PC-9 (cell line): ENCODE results near the gene EPHX1. TPM values are rescaled to one million over a fixed set of nuclear protein-coding genes. Genes with fewer than 3 reads are reported as not detected.
A peak's percentile ranks its signal among the peaks of the same experiment; 100 is the strongest.

Source experiments
- BruUV-seq: library from RNA; stranded (reverse); fragments of 400-500 nt; replicated peaks from 2 replicates; lab custom pipeline; 2021; lab: Mats Ljungman, UMichigan
- CTCF ChIA-PET: fragments of 300-600 bp; sonication (Branson Sonifier 250); formaldehyde crosslinking; loops from one replicate; lab custom pipeline; 2022; ENCODE audit warnings: antibody characterized with exemption; lab: Charles Lee
- POLR2A ChIA-PET: fragments of 300-600 bp; sonication (Branson Sonifier 250); formaldehyde crosslinking; loops from one replicate; lab custom pipeline; 2022; ENCODE audit warnings: antibody characterized with exemption; ENCODE audit not compliant: unreplicated experiment; lab: Charles Lee
- DNase-seq, 2 experiments: peaks; one replicate each; pipeline versions ENCODE4 v3.0.0 to v3.0.0-alpha.2; 2015 to 2022; ENCODE audit warnings: mixed read lengths in 1 of 2
- H2AFZ ChIP-seq: fragments of 200-600 bp; sonication (generic); 2 replicates; pipeline ENCODE4 v1.8.1; 2017; ENCODE audit warnings: antibody characterized with exemption
- H3F3A ChIP-seq: fragments of 200-600 bp; sonication (generic); 2 replicates; pipeline ENCODE4 v1.8.1; 2017; ENCODE audit warnings: antibody characterized with exemption, mild to moderate bottlenecking, low read depth; ENCODE audit not compliant: insufficient read depth
- H3K27ac ChIP-seq: fragments of 200-600 bp; sonication (generic); 2 replicates; pipeline ENCODE4 v1.6.1; 2016; ENCODE audit warnings: mixed run types
- H3K27me3 ChIP-seq: fragments of 200-600 bp; sonication (generic); 2 replicates; pipeline ENCODE4 v1.6.1; 2016; ENCODE audit warnings: low read depth, mixed run types; ENCODE audit not compliant: insufficient read depth
- H3K36me3 ChIP-seq: fragments of 200-600 bp; sonication (generic); 2 replicates; pipeline ENCODE4 v1.6.1; 2016; ENCODE audit warnings: low read depth, mixed run types
- H3K4me1 ChIP-seq: fragments of 200-600 bp; sonication (generic); replicated peaks from 2 replicates; pipeline ENCODE4 v1.6.1; 2016; ENCODE audit warnings: mixed run types; ENCODE audit not compliant: insufficient read depth
- H3K4me2 ChIP-seq: fragments of 200-600 bp; sonication (generic); 2 replicates; pipeline ENCODE4 v1.6.1; 2017; ENCODE audit warnings: mixed run types
- H3K4me3 ChIP-seq: fragments of 200-600 bp; sonication (generic); 2 replicates; pipeline ENCODE4 v1.6.1; 2016; ENCODE audit warnings: mixed run types
- H3K79me2 ChIP-seq: fragments of 200-600 bp; sonication (generic); 2 replicates; pipeline ENCODE4 v1.6.1; 2017; ENCODE audit warnings: low read depth, mixed run types
- H3K9me2 ChIP-seq: fragments of 200-600 bp; sonication (generic); 2 replicates; pipeline ENCODE4 v1.8.1; 2017; ENCODE audit warnings: mild to moderate bottlenecking; ENCODE audit not compliant: insufficient read depth
- H3K9me3 ChIP-seq: fragments of 200-600 bp; sonication (generic); 2 replicates; pipeline ENCODE4 v1.8.1; 2016; ENCODE audit warnings: low read depth; ENCODE audit not compliant: insufficient read depth
- H4K20me1 ChIP-seq: fragments of 200-600 bp; sonication (generic); 2 replicates; pipeline ENCODE4 v1.8.1; 2017; ENCODE audit not compliant: insufficient read depth
- EZH2 ChIP-seq: fragments of 200-600 bp; sonication (generic); IDR thresholded peaks from 2 replicates; pipeline ENCODE4 v1.8.0; 2017; ENCODE audit warnings: antibody characterized with exemption, low read depth
- intact Hi-C: fragments of 100-400 bp; cut with micrococcal nuclease; formaldehyde crosslinking; loops from one replicate; pipeline ENCODE4 v1.10.0; 2022; ENCODE audit not compliant: unreplicated experiment
- total RNA-seq: library from RNA; stranded (reverse); gene quantifications from 2 replicates; pipeline ENCODE4 v1.2.3, GENCODE V29; 2021
- TF ChIP-seq, protein P1 (sequence below): fragments of 200-600 bp; sonication (generic); conservative IDR thresholded peaks from 2 replicates; pipeline ENCODE4 v1.6.1; 2017; ENCODE audit warnings: mixed run types, antibody characterized with exemption, mild to moderate bottlenecking, moderate library complexity

The EPHX1 gene
- total RNA-seq, 1 experiment from 2014 or later: 313 TPM

DNA sequence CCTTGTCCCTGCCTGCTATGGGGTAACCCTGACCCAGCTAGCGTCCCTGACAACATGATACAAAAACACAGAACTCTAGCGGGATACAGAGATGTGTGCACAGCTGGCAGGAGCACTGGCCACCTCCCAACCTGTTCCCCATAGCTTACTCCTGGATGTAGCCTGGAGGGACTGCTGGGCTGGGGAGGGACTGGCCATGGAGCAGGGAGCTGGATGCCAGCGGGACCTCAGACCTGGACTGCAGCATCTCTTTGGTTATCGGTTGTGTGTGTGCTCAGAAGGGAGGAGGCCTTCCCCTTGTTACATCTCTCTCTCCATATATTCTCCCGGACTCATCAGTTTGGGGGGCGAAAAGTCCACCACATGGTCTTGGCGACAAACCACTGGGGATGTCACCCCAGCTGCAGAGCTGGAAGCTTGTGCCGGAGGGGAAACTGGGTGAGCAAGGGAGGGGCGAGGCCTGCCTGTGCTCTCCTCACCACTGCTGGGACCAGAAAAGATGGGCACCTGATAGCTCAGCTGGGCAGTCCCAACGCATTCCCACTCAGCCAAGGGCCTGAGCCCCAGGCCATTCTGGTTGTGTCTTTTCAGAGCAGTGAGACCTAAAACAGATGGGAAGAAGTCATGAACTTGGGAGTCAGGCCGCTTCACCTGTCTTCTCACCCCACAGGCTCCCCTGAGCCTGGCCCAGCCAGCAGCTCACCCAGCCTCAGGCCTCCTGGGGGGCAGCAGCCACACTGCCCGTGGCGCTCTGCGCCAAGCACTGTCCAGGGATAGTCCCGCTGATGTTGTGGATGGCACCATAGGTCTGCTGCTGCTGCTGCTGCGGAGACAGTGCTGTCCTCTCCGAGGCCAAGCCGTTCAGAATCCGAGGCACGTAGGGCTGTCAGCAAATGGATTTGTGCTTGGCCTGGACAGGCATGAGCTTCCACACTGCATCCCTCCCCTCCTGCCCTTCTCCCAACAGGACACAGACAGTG lies 36.7 kb downstream of the EPHX1 start:
- BruUV-seq: no TSS peak
- POLR2A ChIA-PET: no interaction called here

DNA sequence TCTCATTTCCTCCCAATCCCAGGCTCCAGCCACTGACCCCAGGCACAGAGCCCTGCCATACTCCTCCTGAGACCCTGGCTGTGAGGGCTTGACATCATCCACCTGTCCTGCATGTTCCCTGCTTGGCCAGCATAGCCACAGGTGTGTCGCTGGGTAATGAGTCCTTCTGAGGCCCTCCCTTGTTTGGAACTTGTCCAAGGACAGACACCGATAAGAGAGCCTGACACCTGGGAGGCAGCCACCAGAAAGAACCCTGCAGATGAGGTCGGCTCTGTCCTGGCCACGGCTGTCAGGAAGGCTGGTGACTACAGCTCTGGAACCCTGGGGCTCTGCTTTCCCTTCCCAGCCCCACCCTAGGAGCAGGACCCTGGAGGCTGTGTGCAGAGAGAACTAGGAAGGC lies 37.7 kb downstream of the EPHX1 start:
- no peak overlapping the region for H3K27ac ChIP-seq
- no peak overlapping the region for H2AFZ ChIP-seq
- peak in 1 of 2 experiments; percentile 34 for DNase-seq
- H4K20me1 ChIP-seq: peaks cover 10% of the 10 kb centered on the region; the same call in 1 of the 2 replicates
- H3K4me3 ChIP-seq: no peak overlapping the region
- no peaks in the 10 kb centered on the region for H3K9me3 ChIP-seq
- H3F3A ChIP-seq: peaks cover 60% of the 10 kb centered on the region
- intact Hi-C loops: loop anchor here (10.0 kb wide), 1 partner anchor 127 kb away; no protein-coding TSS in a partner anchor
- no peak for TF ChIP-seq EZH2
- TF ChIP-seq, protein P1, sequence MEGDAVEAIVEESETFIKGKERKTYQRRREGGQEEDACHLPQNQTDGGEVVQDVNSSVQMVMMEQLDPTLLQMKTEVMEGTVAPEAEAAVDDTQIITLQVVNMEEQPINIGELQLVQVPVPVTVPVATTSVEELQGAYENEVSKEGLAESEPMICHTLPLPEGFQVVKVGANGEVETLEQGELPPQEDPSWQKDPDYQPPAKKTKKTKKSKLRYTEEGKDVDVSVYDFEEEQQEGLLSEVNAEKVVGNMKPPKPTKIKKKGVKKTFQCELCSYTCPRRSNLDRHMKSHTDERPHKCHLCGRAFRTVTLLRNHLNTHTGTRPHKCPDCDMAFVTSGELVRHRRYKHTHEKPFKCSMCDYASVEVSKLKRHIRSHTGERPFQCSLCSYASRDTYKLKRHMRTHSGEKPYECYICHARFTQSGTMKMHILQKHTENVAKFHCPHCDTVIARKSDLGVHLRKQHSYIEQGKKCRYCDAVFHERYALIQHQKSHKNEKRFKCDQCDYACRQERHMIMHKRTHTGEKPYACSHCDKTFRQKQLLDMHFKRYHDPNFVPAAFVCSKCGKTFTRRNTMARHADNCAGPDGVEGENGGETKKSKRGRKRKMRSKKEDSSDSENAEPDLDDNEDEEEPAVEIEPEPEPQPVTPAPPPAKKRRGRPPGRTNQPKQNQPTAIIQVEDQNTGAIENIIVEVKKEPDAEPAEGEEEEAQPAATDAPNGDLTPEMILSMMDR: no peak
- POLR2A ChIA-PET: no interaction called here
- no peaks in the 10 kb centered on the region for H3K79me2 ChIP-seq
- H3K9me2 ChIP-seq: no peaks in the 10 kb centered on the region
- H3K4me2 ChIP-seq: no peak overlapping the region
- no peaks in the 10 kb centered on the region for H3K4me1 ChIP-seq
- no TSS peak for BruUV-seq
- peaks cover 16% of the 10 kb centered on the region; the same call in 1 of the 2 replicates for H3K36me3 ChIP-seq
- no peaks in the 10 kb centered on the region for H3K27me3 ChIP-seq
- CTCF ChIA-PET: no interaction called here

More for the DNA sequence above, 36.7 kb downstream of the EPHX1 start:
- CTCF ChIA-PET: no interaction called here
- no peak overlapping the region for H3K4me3 ChIP-seq
- no peaks in the 10 kb centered on the region for H3K27me3 ChIP-seq
- H3K36me3 ChIP-seq: peaks cover 20% of the 10 kb centered on the region; the same call in 1 of the 2 replicates
- no peaks in the 10 kb centered on the region for H3K79me2 ChIP-seq
- no peaks in the 10 kb centered on the region for H3K4me1 ChIP-seq
- no peak overlapping the region for H2AFZ ChIP-seq
- no peak overlapping the region for H3K27ac ChIP-seq
- H3F3A ChIP-seq: peaks cover 62% of the 10 kb centered on the region
- no peaks in the 10 kb centered on the region for H3K9me3 ChIP-seq
- no peak for DNase-seq
- intact Hi-C loops: loop anchor here (10.0 kb wide), 1 partner anchor 128 kb away; no protein-coding TSS in a partner anchor
- H4K20me1 ChIP-seq: peaks cover 10% of the 10 kb centered on the region; the same call in 1 of the 2 replicates
- H3K9me2 ChIP-seq: no peaks in the 10 kb centered on the region
- H3K4me2 ChIP-seq: no peak overlapping the region
- TF ChIP-seq, protein P1: no peak
- no peak for TF ChIP-seq EZH2

DNA sequence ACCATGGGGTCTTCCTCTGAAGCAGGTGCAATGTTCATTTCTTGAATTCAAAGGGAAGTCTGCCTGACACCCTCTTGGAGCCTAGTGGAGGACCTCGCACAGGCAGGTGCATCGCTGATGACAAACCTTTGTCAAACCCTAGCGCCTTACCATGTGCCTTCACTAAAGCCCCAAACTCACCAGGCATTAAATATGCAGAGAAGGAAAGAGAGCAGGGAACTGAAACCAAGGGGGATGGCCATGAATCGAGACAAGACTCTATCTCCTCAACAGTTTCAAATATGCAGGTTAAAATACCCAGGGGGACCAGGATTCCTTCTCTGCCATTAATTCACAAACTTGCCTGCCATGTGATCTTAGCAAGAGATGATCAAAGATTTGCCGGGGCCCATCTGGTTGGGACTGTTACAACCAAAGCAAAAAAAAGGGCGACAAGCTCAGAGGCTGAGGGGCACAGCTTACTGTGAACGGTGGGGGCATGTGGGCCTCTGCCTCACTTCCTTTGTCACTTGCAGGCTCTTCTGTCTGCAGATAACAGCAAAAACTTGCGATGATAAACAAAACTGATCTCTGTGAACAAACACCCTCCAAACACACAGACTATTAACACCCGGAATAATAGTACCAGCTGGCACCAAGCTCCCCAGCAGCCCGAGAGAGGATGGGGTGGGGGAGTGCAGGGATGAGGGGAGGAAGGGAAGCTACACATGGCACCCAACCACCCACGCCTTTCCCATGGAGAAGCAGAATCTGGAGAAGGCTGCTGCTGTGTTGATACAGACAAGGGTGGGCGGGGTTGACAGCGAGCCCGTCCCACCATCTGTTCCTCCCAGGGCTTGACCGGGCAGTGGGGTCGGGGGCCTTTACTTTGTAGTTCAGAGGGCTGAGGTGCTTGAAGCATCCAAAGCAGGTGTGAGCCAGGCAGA lies 38.4 kb downstream of the EPHX1 start:
- CTCF ChIA-PET: no interaction called here
- Histone ChIP-seq H3F3A (peaks cover 57% of the 10 kb centered on the region), H4K20me1 (peaks cover 10% of the 10 kb centered on the region; the same call in 1 of the 2 replicates), H2AFZ (no peak overlapping the region), H3K9me3 (no peaks in the 10 kb centered on the region), H3K4me3 (no peak overlapping the region), H3K36me3 (peaks cover 16% of the 10 kb centered on the region; the same call in 1 of the 2 replicates), H3K4me2 (no peak overlapping the region), H3K9me2 (no peaks in the 10 kb centered on the region), H3K27me3 (no peaks in the 10 kb centered on the region), H3K79me2 (no peaks in the 10 kb centered on the region), H3K27ac (no peak overlapping the region), H3K4me1 (no peaks in the 10 kb centered on the region)
- TSS peak; percentile 1 for BruUV-seq
- intact Hi-C loops: loop anchor here (10.0 kb wide), 1 partner anchor 127 kb away; no protein-coding TSS in a partner anchor
- POLR2A ChIA-PET: interaction anchor here (0.5 kb wide), 1 partner anchor 127 kb away, joined by 3 read pairs; no protein-coding TSS in a partner anchor
- no peak for TF ChIP-seq EZH2
- TF ChIP-seq, protein P1: no peak
- no peak for DNase-seq
